K562 (cell line): ENCODE measurements around the gene RBM17.

Experiments
- BRCA1 ChIP-seq, 2 experiments: fragments of 450-650 bp in 1 of 2; sonication (generic) in 1 of 2; formaldehyde crosslinking in 1 of 2; IDR thresholded peaks; 2 replicates each; pipeline versions ENCODE4 v1.5.0 to v1.6.1; 2017 to 2020; ENCODE audit warnings: mild to moderate bottlenecking in 1 of 2, missing genetic modification reagents in 1 of 2
- CTCF ChIP-seq, 3 experiments: IDR thresholded peaks in 2 of 3; conservative IDR thresholded peaks in 1 of 3; 2 replicates each; pipeline ENCODE4 v1.5.1; 2011 to 2012; ENCODE audit warnings: low read length in 3 of 3, mild to moderate bottlenecking in 3 of 3, control low read depth in 2 of 3, improper control_type of control experiment in 1 of 3, inconsistent platforms in 1 of 3, low read depth in 1 of 3, mixed read lengths in 1 of 3, moderate library complexity in 1 of 3; ENCODE audit not compliant: insufficient read depth in 2 of 3
- JUND ChIP-seq, 2 experiments: IDR thresholded peaks; 2 replicates in 1 of 2; 3 replicates in 1 of 2; pipeline ENCODE4 v1.6.1; 2011; ENCODE audit warnings: borderline replicate concordance in 2 of 2, low read depth in 2 of 2, low read length in 2 of 2, improper control_type of control experiment in 1 of 2, missing biosample characterization in 1 of 2, missing genetic modification characterization in 1 of 2, missing genetic modification reagents in 1 of 2
- PTBP1 ChIP-seq: fragments of 200-400 bp; formaldehyde crosslinking; IDR thresholded peaks from 2 replicates; pipeline ENCODE4 v1.6.1; 2017; ENCODE audit warnings: low read depth, low read length
- SMC3 ChIP-seq: conservative IDR thresholded peaks from 2 replicates; pipeline ENCODE4 v1.6.1; 2011; ENCODE audit warnings: low read depth, low read length, improper control_type of control experiment; ENCODE audit not compliant: insufficient read depth

- no peak for TF ChIP-seq JUND (IDR thresholded peaks at IDR 0.05; ENCODE audit: borderline replicate concordance, low read depth, low read length)
- no peak for TF ChIP-seq JUND (tag; IDR thresholded peaks at IDR 0.05; ENCODE audit: borderline replicate concordance, low read depth, low read length)
- no peak for TF ChIP-seq SMC3
- no peak for TF ChIP-seq PTBP1
- TF ChIP-seq BRCA1 (IDR thresholded peaks at IDR 0.05): no peak
- no peak for TF ChIP-seq BRCA1 (CRISPR knock-in tag; IDR thresholded peaks at IDR 0.05)
- TF ChIP-seq CTCF (IDR thresholded peaks at IDR 0.05 in 2 of 3, conservative IDR thresholded peaks at IDR 0.05 in 1 of 3; ENCODE audit: insufficient read depth in 2 of 3, low read depth in 1 of 3, low read length in 3 of 3): no peak
Observed at GRCh38 chr10:6080417-6080973, 8.3 kb upstream of the RBM17 start.
